Measurements from ENCODE around the gene TUBGCP3.

Gene TUBGCP3

GRCh38 chr13:112477070-112477619 is 110.8 kb downstream of the TUBGCP3 start:
- no peak for TF ChIP-seq CTCF (IDR thresholded peaks at IDR 0.05; ENCODE audit: borderline replicate concordance, insufficient read depth, low read depth, low read length)

GRCh38 chr13:112475889-112476288 is 112.1 kb downstream of the TUBGCP3 start:
- H3K4me3 ChIP-seq (ENCODE audit: low read depth, low read length), result no peak overlapping the region
- TF ChIP-seq CTCF (IDR thresholded peaks at IDR 0.05; ENCODE audit: borderline replicate concordance, insufficient read depth, low read depth, low read length), result no peak

More at GRCh38 chr13:112477070-112477619, 110.8 kb downstream of the TUBGCP3 start:
- no peak overlapping the region for H3K4me3 ChIP-seq (ENCODE audit: low read depth, low read length)

GRCh38 chr13:112474869-112475268 is 113.1 kb downstream of the TUBGCP3 start:
- H3K4me3 ChIP-seq (ENCODE audit: low read depth, low read length), result no peak overlapping the region
- no peak for TF ChIP-seq CTCF (IDR thresholded peaks at IDR 0.05; ENCODE audit: borderline replicate concordance, insufficient read depth, low read depth, low read length)

- TF ChIP-seq CTCF (IDR thresholded peaks at IDR 0.05; ENCODE audit: borderline replicate concordance, insufficient read depth, low read depth, low read length), result no peak
- no peak overlapping the region for H3K4me3 ChIP-seq (ENCODE audit: low read depth, low read length)
Measured at GRCh38 chr13:112473818-112474217, 114.1 kb downstream of the TUBGCP3 start.

- TF ChIP-seq CTCF (IDR thresholded peaks at IDR 0.05; ENCODE audit: borderline replicate concordance, insufficient read depth, low read depth, low read length), result no peak
- H3K4me3 ChIP-seq (ENCODE audit: low read depth, low read length), result no peak overlapping the region
Measured at GRCh38 chr13:112469071-112469745, 118.7 kb downstream of the TUBGCP3 start.

- no peak overlapping the region for H3K4me3 ChIP-seq (ENCODE audit: low read depth, low read length)
Measured at GRCh38 chr13:112468069-112468468, 119.9 kb downstream of the TUBGCP3 start.

More at GRCh38 chr13:112468069-112468468, 119.9 kb downstream of the TUBGCP3 start:
- no peak for TF ChIP-seq CTCF (IDR thresholded peaks at IDR 0.05; ENCODE audit: borderline replicate concordance, insufficient read depth, low read depth, low read length)

Data from GM12875 (cell line).